MM.1S (cell line): Measurements from ENCODE around the gene PCYT2.
A peak's percentile ranks its signal among the peaks of the same experiment; 100 is the strongest.

Experiments used
- DNase-seq: peaks from one replicate; pipeline ENCODE4 v3.0.0-alpha.2; 2015
- H2AFZ ChIP-seq: fragments of 300-600 bp; sonication (generic); 2 replicates; pipeline ENCODE4 v1.6.0; 2016; ENCODE audit warnings: antibody characterized with exemption, low read length
- H3F3A ChIP-seq: fragments of 300-600 bp; sonication (generic); 2 replicates; pipeline ENCODE4 v1.6.1; 2016; ENCODE audit warnings: mild to moderate bottlenecking, antibody characterized with exemption, low read length, moderate library complexity, mixed read lengths; ENCODE audit not compliant: insufficient read depth
- H3K27ac ChIP-seq: fragments of 300-600 bp; sonication (generic); 2 replicates; pipeline ENCODE4 v1.5.1; 2016; ENCODE audit warnings: mild to moderate bottlenecking, low read length
- H3K27me3 ChIP-seq: fragments of 300-600 bp; sonication (generic); replicated peaks from 2 replicates; pipeline ENCODE4 v1.6.0; 2016; ENCODE audit warnings: low read length; ENCODE audit not compliant: insufficient read depth
- H3K36me3 ChIP-seq: fragments of 300-600 bp; sonication (generic); replicated peaks from 2 replicates; pipeline ENCODE4 v1.6.1; 2016; ENCODE audit warnings: mild to moderate bottlenecking, low read length, mixed read lengths; ENCODE audit not compliant: insufficient read depth
- H3K4me1 ChIP-seq: fragments of 300-600 bp; sonication (generic); 2 replicates; pipeline ENCODE4 v1.6.1; 2016; ENCODE audit warnings: low read length, mixed read lengths
- H3K4me2 ChIP-seq: fragments of 300-600 bp; sonication (generic); 2 replicates; pipeline ENCODE4 v1.6.0; 2016; ENCODE audit warnings: low read depth, low read length
- H3K4me3 ChIP-seq: fragments of 300-600 bp; sonication (generic); 2 replicates; pipeline ENCODE4 v1.5.1; 2016; ENCODE audit warnings: low read length, mixed read lengths
- H3K79me2 ChIP-seq: fragments of 300-600 bp; sonication (generic); 2 replicates; pipeline ENCODE4 v1.6.1; 2016; ENCODE audit warnings: mixed run types, low read length, mixed read lengths
- H3K9ac ChIP-seq: fragments of 300-600 bp; sonication (generic); 2 replicates; pipeline ENCODE4 v1.6.1; 2016; ENCODE audit warnings: low read length, mixed read lengths
- H3K9me2 ChIP-seq: fragments of 300-600 bp; sonication (generic); replicated peaks from 2 replicates; pipeline ENCODE4 v1.6.1; 2016; ENCODE audit warnings: mild to moderate bottlenecking, low read length, mixed read lengths; ENCODE audit not compliant: insufficient read depth
- H3K9me3 ChIP-seq: fragments of 300-600 bp; sonication (generic); replicated peaks from 2 replicates; pipeline ENCODE4 v1.6.1; 2016; ENCODE audit warnings: mild to moderate bottlenecking, low read length, mixed read lengths; ENCODE audit not compliant: insufficient read depth
- H4K20me1 ChIP-seq: fragments of 300-600 bp; sonication (generic); 2 replicates; pipeline ENCODE4 v1.6.1; 2016; ENCODE audit warnings: mild to moderate bottlenecking, low read length, moderate library complexity, mixed read lengths; ENCODE audit not compliant: insufficient read depth
- CTCF ChIP-seq: fragments of 300-600 bp; sonication (generic); IDR thresholded peaks from 2 replicates; pipeline ENCODE4 v1.5.1; 2016; ENCODE audit warnings: antibody characterized with exemption, low read length, mixed read lengths
- EZH2 ChIP-seq: fragments of 300-600 bp; sonication (generic); optimal IDR thresholded peaks from 2 replicates; pipeline ENCODE3; 2017; ENCODE audit warnings: low read depth, mild to moderate bottlenecking, antibody characterized with exemption, low read length, mixed read lengths
- EZH2phosphoT487 ChIP-seq: fragments of 300-600 bp; sonication (generic); IDR thresholded peaks from 2 replicates; pipeline ENCODE4 v1.6.1; 2018; ENCODE audit warnings: antibody characterized with exemption, low read length

The PCYT2 gene

GRCh38 chr17:81906476-81907218 is 4.6 kb downstream of the PCYT2 start:
- H3K4me3 ChIP-seq, result no peak overlapping the region
- peaks cover 7% of the 10 kb centered on the region for H3K4me1 ChIP-seq
- H3K36me3 ChIP-seq, result no peaks in the 10 kb centered on the region
- H3K9me3 ChIP-seq, result no peaks in the 10 kb centered on the region
- TF ChIP-seq EZH2phosphoT487, result no peak
- TF ChIP-seq EZH2, result no peak
- TF ChIP-seq CTCF, result peak; percentile 15; the same call in 1 of the 2 replicates
- H2AFZ ChIP-seq, result no peak overlapping the region
- no peaks in the 10 kb centered on the region; the same call in 1 of the 2 replicates for H3K27me3 ChIP-seq
- H3K79me2 ChIP-seq, result peaks cover 18% of the 10 kb centered on the region
- no peak overlapping the region for H3K27ac ChIP-seq
- H3K4me2 ChIP-seq, result no peak overlapping the region
- no peak for DNase-seq
- H3F3A ChIP-seq, result no peaks in the 10 kb centered on the region; the same call in 1 of the 2 replicates
- no peaks in the 10 kb centered on the region for H3K9me2 ChIP-seq
- no peak overlapping the region for H3K9ac ChIP-seq
- H4K20me1 ChIP-seq, result no peaks in the 10 kb centered on the region

- H3K36me3 ChIP-seq, result no peaks in the 10 kb centered on the region
Measured at GRCh38 chr17:81905993-81906392, 5.2 kb downstream of the PCYT2 start.

DNA sequence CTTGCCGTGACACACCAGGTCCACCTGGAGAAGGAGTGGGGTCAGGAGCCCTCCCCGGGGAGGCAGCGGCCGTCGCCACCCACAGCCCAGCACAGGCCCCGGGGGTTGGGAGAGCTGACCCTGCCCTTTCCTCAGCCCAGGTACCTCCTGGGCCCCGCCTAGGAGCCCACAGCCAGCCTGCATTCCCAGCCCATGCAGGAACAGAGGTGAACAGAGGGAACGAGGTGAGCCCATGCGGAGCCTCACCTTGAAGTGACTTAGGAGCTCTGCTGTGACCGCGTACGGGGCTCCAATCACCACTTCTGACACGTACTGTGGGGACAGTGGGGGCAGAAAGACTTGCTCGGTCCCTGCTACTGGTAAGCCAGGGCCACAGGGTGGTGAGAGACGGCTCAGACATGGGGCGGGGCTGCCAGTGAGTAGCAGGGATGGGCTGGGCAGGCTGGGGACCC is 5.7 kb downstream of the PCYT2 start:
- H3K4me1 ChIP-seq, result peaks cover 7% of the 10 kb centered on the region
- no peak overlapping the region for H2AFZ ChIP-seq
- H3K27ac ChIP-seq, result no peak overlapping the region
- H3K9me3 ChIP-seq, result no peaks in the 10 kb centered on the region
- H3K4me3 ChIP-seq, result no peak overlapping the region
- no peaks in the 10 kb centered on the region for H3K36me3 ChIP-seq
- no peak for DNase-seq
- H3K4me2 ChIP-seq, result no peak overlapping the region
- H3K9ac ChIP-seq, result no peak overlapping the region
- no peaks in the 10 kb centered on the region; the same call in 1 of the 2 replicates for H3K27me3 ChIP-seq
- peaks cover 14% of the 10 kb centered on the region for H3K79me2 ChIP-seq
- no peaks in the 10 kb centered on the region; the same call in 1 of the 2 replicates for H3F3A ChIP-seq
- H4K20me1 ChIP-seq, result no peaks in the 10 kb centered on the region
- no peaks in the 10 kb centered on the region for H3K9me2 ChIP-seq
- no peak for TF ChIP-seq CTCF
- no peak for TF ChIP-seq EZH2phosphoT487

More at GRCh38 chr17:81905993-81906392, 5.2 kb downstream of the PCYT2 start:
- Histone ChIP-seq H4K20me1 (no peaks in the 10 kb centered on the region), H3K27me3 (no peaks in the 10 kb centered on the region; the same call in 1 of the 2 replicates), H3K9ac (no peak overlapping the region), H2AFZ (no peak overlapping the region), H3K79me2 (peaks cover 18% of the 10 kb centered on the region), H3K4me3 (no peak overlapping the region), H3F3A (no peaks in the 10 kb centered on the region; the same call in 1 of the 2 replicates), H3K4me2 (no peak overlapping the region), H3K27ac (no peak overlapping the region), H3K9me2 (no peaks in the 10 kb centered on the region), H3K4me1 (peaks cover 7% of the 10 kb centered on the region), H3K9me3 (no peaks in the 10 kb centered on the region)
- TF ChIP-seq EZH2 (no peak), EZH2phosphoT487 (no peak), CTCF (no peak)
- no peak for DNase-seq
